Fibroblast of mammary gland (primary cell): Measurements from ENCODE around the gene PPP2R1B.
"Not testable (repeated sequence)": the region's sequence is repeated elsewhere in the genome, so short reads cannot be mapped to it uniquely, and the experiment has no call there.

Experiments used
- DNase-seq: peaks from one replicate; pipeline ENCODE4 v3.0.0-alpha.2; 2010; ENCODE audit warnings: low read depth
- H3K4me3 ChIP-seq: 2 replicates; pipeline ENCODE4 v1.5.1; 2011; ENCODE audit warnings: low read depth, mild to moderate bottlenecking, low read length, moderate library complexity; ENCODE audit not compliant: control insufficient read depth
- CTCF ChIP-seq: conservative IDR thresholded peaks from 2 replicates; pipeline ENCODE4 v1.5.1; 2011; ENCODE audit warnings: low read depth, low read length, inconsistent platforms; ENCODE audit not compliant: control insufficient read depth, insufficient read depth

PPP2R1B gene

GRCh38 chr11:111722501-111722900 is 43.7 kb downstream of the PPP2R1B start:
- no peak for TF ChIP-seq CTCF
- DNase-seq = no peak
- no peak overlapping the region for H3K4me3 ChIP-seq

GRCh38 chr11:111720801-111721494 is 45.2 kb downstream of the PPP2R1B start:
- H3K4me3 ChIP-seq = no peak overlapping the region
- TF ChIP-seq CTCF = no peak
- DNase-seq = no peak

- TF ChIP-seq CTCF = no peak
These were observed 46.8 kb downstream of the PPP2R1B start for GRCh38 chr11:111719379-111719778.

GRCh38 chr11:111718859-111719258 is 47.3 kb downstream of the PPP2R1B start:
- TF ChIP-seq CTCF = no peak
- H3K4me3 ChIP-seq = no peak overlapping the region
- DNase-seq = no peak

More at GRCh38 chr11:111719379-111719778, 46.8 kb downstream of the PPP2R1B start:
- DNase-seq = peak; percentile 64
- no peak overlapping the region for H3K4me3 ChIP-seq

- no peak for TF ChIP-seq CTCF
- DNase-seq = peak; percentile 70
- no peak overlapping the region for H3K4me3 ChIP-seq
These were observed 47.8 kb downstream of the PPP2R1B start for GRCh38 chr11:111718436-111718835.

- DNase-seq, H3K4me3 ChIP-seq: not testable (repeated sequence)
These were observed 48.5 kb downstream of the PPP2R1B start for GRCh38 chr11:111717660-111718059.

- no peak overlapping the region for H3K4me3 ChIP-seq
- DNase-seq = no peak
- TF ChIP-seq CTCF = no peak
These were observed 50.9 kb downstream of the PPP2R1B start for GRCh38 chr11:111715142-111715816.
